NOMO-1 treated with dmso at 0.1 percent for 144 hours (cell line): ENCODE results near the gene SYT2.
A peak's percentile ranks its signal among the peaks of the same experiment; 100 is the strongest.
"Not testable (repeated sequence)": the region's sequence is repeated elsewhere in the genome, so short reads cannot be mapped to it uniquely, and the experiment has no call there.

Experiments used
- DNase-seq: peaks from one replicate; lab custom pipeline; 2025; ENCODE audit not compliant: unreplicated experiment; lab: John Stamatoyannopoulos, UW

The SYT2 gene

DNA sequence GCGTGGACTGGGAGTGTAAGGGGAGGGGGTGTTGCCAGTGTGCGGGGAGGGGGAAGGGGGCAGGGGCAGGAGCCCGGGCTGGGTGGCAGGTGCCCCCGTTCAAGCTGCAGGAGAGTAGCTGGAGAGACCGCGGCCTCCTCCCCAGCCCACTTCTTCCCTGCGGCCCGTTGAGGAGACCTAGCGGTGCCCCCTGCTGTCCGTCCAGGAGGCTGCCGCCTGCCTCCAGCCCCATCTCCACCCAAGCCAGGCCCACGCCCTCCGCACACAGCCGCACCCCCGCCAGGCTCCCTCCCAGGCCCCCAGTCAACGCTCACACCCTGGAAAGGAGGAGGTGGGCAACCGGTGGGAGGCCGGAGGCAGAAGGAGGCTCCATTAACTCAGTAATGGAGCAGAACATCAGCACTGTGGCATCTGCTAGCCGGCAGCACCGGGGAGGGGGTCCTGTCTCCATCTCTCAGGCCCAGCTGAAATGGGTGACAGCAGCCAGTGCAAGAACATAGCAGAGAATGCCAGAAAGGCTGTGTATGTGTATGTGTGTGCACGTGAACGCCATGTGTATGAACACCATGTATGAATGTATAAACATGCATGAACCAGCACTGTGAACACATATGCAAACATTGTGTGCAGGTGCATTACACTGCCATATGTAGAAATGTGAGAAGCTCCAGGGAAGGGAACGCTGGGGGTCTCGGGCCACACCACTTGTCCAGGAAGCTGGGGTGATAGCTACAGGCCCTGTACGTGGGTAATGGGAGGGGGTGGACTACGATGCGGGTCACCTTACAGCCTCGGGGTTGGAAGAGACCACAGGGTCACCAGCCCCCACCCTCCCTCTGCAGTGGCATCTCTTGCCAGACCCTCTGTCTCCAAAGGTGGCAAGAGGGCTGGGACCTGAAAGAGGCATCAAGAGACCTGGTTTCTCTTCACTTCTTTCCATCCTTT, 84.6 kb downstream of the SYT2 start:
- peak; percentile 51 for DNase-seq

DNA sequence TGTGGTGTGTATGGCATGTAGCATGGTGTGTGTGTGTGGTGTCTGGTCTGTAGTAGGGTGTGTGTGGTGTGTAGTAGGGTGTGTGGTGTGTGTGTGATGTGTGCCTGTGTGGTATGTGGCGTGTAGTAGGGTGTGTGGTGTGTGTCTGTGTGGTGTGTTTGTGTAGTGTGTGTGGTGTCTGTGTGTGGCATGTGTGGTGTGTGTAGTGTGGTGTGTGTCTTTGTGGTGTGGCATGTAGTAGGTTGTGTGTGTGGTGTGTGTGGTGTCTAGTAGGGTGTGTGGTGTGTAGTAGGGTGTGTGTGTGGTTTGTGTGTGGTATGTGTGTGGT, 85.5 kb downstream of the SYT2 start:
- DNase-seq: no peak

DNA sequence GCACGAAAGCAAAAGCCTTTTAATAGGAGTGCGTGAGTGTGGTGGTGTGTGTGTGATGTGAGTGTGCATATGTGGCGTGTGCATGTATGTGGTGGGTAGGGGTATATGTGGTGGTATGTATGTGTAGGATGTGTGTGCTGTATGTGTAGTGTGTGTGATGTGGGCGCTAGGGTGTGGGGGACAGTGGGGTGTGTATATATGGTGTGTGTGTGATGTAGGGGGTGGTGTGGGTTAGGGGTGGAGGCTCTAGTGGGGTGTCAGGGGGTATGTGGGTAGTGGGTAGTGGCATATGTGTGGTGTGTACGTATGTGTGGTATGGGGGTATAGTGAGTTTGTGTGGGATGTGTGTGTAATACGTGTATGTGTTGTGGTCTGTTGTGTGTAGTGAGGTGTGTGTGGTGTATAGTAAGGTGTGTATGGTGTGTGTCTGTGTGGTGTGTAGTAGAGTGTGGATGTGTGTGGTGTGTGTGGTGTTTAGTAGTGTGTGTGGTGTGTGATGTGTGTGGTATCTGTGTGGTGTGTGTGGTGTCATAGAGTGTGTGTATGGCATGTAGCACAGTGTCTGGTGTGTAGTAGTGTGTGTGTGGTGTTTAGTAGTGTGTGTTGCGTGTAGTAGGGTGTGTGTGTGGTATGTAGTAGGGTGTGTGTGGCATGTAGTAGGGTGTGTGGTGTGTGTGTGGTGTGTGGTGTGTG, 86.0 kb downstream of the SYT2 start:
- no peak for DNase-seq

DNA sequence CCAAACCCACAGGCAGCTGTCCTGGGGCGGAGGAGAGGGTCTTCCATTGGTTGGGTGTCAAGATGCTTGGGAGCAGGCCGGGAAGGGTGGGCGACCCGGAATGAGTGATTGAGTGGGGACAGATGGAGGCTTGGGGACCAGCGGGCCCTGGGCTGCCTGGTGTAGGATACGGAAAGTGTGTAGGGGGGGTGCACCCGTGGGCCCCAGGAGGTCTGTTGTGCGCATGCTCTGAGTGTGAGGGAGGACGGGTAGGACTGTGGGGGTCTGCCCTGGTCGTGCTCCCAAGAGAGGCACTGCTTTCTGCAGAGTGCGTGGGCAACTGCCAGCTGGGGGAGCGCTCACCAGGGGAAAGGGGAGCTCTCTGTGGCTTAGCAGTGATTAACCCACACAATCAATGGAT, 86.8 kb downstream of the SYT2 start:
- DNase-seq: not testable (repeated sequence)

DNA sequence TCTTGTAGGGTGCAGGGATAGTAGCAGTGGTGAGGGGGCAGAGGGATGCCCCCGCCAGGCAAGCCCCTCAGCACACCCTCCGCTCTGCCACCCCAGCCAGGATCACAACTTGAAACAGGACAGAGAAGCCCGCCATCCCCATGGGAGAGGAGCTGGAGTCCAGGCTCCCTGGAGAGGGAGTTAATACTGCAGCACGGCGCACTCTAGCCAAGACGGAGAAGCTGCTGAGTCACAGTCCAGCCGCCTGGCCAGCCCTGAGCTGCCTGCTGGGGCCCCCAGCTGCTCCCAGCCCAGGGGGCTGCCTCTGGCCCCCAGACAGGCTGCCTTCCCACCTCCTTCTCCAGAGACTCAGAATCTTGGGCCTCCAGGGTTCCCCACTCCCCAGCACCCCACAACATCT, 87.2 kb downstream of the SYT2 start:
- DNase-seq: no peak

DNA sequence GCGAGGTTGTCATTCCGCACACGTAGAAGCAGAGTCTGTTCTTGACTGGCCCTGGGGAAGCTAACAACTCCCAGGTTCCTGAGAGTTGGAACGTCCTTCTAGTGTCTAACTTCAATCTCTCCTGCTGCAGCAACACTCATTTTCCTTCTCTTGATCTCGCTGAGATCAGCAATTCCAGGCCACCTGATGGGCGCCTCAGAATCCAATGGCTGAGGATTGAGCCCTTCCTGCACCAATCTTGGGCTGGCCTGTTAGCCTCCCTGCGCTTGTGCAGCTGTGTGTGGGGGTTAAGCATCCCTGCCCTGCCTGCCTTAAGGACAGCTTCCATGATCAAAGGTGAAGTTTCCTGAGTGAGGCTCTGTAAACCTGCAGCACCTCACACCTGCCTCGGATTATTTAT, 87.9 kb downstream of the SYT2 start:
- no peak for DNase-seq

DNA sequence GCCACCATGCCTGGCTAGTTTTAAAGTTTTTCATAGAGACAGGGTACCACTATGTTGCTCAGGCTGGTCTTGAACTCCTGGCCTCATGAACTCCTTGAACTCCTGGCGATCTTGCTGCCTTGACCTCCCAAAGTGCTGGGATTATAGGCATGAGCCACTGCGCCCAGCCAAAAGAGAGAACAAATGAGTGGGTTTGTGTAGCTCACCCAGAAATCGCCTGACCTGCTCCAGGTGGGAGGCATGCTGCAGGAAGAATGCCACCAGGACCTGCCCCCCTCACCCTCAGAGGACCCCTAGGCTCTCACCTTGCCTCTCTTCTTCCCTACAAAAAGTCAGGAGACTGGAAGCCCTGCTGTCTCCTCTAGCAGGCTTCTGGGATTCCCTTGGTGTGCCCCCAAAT, 88.8 kb downstream of the SYT2 start:
- no peak for DNase-seq

DNA sequence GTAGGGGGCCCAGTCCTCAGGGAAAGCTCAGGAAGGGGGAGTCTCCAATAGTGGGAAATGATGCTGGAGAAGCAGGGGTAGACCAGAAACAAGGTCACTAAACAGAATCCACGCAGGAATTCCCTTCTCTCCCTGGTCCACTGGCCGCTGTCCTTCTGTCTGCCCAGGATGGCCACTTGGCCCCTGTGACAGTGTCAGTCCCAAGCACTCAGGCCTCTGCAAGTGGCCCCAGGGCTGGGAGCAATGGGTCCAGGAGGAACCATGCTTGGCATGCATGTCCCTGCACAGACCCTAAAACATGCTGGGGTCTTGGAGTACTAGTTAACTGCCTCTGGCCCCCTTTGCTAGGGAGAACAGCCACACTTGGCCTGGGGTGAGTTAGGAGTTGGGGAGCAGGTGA, 90.2 kb downstream of the SYT2 start:
- DNase-seq: not testable (repeated sequence)

DNA sequence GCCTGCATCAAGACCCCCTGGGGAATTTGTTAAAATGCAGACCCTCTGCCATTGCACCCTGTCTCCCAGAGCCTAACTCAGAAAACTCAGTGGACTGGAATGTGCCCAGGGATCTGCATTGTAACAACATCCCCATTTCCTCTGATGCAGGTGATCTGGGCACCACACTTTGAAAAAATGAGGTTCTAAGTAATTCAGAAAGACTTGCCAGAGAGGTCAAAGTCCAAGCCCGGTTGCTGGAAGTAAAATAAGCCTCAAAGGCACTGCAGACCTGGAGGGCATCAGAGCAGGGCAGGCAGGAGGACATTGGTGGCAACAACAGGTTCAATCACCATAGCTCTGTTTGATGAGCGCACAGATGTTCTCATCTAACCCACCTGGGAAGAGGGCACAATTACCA, 90.7 kb downstream of the SYT2 start:
- DNase-seq: no peak

DNA sequence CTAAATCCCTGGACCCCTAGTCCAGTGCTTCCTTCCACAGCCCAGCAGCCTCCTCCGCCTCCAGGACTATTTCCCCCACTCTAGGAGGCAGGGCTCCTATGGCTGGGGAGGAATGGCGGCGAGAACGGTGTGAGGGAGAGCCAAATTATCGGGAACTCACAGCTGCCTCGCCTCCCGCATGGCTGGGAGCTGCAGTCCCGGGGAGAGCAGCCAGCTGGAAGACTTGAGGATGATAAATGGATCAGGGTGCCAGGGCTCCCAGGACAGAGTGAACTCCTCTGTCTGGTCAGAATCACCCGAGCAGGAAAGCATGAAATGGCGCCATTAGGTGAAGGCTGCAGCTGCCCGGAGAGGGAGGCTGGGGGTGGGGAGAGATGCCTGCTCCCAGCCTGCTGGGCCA, 91.2 kb downstream of the SYT2 start:
- not testable (repeated sequence) for DNase-seq

DNA sequence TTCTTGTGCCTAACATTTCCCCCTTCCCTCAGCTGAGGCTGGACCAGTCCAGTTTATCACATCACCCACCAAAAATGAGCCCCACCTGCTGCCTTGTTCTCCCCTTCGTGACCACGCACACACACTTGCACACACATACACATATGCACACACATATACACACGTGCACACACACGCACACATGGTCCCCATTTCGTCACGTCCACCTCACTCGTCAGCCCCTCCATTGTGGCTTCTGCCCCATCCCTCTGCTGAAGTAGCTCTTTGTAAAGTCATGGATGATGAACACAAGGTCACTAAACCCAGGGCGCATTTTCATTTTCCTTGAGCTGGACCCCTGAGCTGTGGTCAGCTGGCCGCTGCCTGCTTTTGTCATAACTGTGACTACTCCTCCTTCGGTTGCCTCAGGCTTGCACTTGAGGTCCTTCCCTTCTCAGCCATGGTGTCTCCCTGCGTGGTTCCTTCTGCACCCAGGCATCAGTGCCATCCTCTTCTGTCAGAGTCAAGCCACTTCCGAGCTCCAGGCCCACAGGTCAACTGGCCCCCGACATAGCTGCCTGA, 93.8 kb downstream of the SYT2 start:
- peak; percentile 58 for DNase-seq

DNA sequence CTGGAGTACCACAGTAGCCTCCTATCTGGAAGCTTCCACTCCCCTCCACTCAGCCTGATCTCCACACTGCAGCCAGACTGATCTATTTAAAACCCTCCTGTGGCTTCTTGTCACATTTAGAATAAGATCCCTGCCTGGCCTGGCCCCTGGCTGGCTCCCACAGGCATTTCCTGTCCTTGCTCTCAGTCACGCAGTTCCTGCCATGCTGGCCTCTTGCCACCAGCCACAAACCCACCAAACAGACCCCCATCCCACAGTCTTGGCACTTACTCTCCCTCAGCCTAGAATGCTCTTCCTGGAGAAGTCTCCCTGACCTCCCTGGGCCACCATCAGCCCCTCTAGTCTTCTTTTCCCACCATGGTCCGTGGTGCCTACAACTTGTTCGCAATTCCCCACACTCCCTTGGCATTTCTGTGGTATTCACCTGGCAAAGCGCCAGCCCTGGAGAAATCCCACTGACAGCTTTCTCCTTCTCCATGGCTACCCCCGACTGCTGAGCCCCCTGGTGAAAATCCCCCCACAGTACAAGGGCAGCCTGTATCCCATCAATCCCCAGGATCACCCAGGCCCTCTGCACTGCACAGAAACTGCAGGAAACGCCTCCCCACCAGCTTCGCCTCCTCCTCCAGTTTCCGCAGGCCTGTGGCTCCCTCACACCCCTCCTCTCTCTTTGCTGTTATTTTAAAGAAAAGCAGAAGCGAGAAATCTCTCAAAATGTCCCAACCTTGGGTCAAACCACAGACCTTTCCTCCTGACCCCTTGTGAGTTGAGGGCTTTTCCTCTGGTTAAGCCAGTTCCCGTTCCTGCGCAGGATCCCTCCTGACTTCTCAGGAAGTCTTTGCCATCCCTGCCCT, 94.5 kb downstream of the SYT2 start:
- peak; percentile 95 for DNase-seq

DNA sequence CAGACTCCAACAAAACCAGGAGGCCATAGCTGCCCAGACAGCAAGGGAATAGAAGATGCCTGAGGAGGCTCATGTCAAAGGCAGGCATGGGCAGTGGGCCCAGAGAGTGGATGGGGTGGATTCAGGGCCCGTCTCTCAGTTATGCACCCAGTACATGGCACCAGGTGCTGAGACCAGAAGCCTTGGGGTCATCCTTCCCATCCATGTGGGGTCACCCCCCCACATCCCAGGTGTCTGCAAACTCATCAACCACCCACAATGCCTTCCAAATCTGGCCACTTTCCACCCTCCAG, 95.1 kb downstream of the SYT2 start:
- not testable (repeated sequence) for DNase-seq

DNA sequence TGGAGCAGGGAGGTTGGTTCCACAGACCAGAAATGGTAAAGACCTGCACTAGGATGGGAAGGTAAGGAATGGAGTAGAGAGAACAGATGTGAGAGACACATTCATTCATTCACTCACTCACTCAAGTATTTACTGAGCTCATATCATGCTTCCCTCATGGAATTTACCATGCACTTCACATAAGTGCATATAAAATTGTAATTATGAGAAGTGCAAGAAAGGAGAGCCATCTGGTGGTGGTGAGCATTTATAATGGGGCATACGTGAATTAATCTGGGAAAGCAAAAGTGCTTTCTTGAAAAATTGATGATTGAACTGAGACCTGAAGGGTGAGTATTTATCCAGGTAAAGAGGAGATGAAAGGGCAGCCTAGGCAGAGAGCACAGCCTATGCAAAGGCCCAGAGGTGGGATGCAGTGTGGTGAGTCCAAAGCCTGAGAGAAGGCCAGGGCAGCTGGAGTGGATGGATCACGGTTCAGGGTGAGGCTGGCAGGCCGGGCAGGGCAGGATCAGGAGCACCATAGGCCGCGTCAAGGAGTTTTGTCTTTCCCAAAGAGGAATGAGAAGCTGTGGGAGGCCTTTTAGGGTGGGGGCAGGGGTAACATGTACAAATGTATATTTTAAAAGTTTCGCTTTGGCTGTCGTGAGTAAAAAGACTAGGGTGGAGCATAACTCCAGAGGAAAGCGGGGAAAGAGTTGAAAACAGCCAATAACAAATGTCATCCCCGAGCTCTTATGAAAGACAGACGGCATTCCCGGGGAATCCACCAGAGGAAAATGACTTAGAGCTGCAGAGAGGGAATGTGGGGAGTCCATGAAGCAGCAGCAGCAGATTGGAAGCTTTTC, 95.7 kb downstream of the SYT2 start:
- DNase-seq: not testable (repeated sequence)

DNA sequence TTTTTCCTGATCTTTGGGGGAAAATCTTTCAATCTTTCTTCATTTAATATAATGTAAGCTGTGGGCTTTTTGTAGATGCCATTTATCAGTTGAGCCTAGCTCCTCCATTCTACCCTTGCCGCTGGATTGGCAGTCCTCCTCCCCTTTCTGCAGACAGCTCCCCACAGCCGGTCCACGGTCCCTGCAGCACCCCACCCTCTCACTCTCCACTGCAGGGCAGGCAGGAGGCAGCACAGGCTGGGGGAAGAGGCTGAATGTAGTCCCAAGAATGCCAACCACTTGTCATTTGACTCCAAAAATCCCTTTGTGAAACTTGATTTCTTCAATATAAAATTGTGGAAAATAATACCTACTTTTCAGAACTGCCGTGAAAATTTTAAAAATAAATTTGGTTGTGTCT, 96.7 kb downstream of the SYT2 start:
- DNase-seq: no peak

DNA sequence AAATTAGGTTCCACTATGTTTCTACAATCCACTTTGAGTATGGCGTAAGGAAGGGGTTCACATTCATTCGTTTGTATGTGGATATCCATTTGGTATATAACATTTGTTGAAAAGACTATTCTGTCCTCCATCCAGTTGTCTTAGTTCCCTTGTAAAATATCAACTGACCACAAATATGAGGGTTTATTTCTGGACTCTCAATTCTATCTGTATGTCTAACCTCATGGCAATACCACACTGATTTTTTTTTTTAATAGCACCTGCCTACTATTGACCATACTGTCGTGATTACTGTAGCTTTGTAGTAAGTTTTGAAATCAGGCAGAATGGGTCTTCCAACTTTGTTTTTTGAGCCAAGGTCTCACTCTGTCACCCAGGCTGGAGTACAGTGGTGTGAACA, 98.2 kb downstream of the SYT2 start:
- not testable (repeated sequence) for DNase-seq

DNA sequence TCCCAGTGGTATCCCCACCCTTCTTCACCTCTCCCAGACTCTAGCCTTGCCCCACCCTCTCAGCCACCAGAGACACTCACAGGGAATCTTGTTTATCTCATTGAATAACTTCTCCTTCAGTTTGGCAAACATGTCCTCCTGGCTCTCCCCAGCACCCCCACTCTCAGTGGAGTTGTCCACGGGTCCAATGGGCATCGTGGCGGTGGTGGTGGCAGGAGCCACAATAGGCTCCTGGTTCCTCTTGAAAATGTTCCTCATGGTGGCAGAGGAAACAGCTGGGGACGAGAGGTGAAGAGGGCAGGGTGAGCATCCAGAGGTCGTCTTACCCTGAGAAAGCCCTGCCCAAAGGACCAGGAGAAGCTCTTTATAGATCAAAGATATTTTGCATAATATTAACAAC, 104.7 kb downstream of the SYT2 start:
- DNase-seq: no peak

DNA sequence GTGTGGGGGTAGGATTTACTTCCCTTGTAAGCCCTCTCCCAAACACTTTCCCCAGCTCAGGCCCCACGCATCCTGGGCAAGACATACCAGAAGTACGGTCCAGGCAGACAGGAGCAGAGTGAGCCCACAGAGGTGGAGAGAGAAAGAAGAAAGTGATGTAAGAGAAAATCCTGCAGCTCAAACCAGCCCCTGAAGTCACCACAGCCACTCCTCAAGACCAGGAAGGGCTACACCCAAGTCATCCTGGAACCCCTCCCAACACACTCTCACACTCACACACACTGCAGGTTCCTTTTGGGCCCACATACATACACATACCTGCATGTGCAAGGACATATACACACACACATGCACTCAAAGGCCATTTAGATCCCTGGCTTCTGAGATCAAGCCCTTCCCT, 106.8 kb downstream of the SYT2 start:
- DNase-seq: no peak

DNA sequence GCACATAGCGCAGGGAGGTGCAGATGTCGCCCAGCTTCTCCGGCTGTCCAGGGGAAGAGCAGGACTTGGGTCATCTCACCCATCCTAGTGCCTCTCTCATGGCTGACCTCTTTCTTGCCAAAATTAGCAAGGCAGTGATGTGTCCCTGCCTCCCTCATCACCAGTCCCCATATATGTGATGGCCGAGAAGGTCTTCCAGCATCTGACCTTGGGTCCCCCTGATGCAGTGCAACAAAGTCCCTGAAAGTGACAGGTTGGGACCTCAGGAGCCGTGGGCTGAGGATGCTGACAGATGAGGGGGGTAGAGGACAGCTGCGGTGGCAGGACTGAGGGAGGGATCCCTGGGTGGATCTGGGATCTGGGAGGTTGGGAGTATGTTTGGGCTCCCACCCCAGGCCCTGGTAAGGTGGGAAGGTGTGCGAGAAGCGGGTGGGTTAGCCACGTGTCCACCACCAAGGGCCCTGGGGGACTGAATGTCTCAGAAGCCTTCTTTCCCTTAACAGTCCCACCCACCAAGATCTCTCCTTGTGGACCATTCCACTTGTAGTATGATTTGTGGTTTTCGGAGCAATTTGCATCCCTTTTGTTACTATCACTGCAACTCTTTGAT, 109.7 kb downstream of the SYT2 start:
- no peak for DNase-seq
